ENCODE results near the gene DCAF8L2. TPM values are rescaled to one million over a fixed set of nuclear protein-coding genes. Genes with fewer than 3 reads are reported as not detected.

The DCAF8L2 gene
- total and polyA plus RNA-seq, 2 experiments from 2014 or later, result not detected

- Histone ChIP-seq H4K20me1 (replicated peaks; ENCODE audit: insufficient read depth) (no peaks in the 10 kb centered on the region), H3K4me1 (ENCODE audit: insufficient read depth) (no peaks in the 10 kb centered on the region), H3K79me2 (replicated peaks; ENCODE audit: insufficient read depth) (no peaks in the 10 kb centered on the region), H3K27me3 (ENCODE audit: insufficient read depth) (no peaks in the 10 kb centered on the region), H3K9me2 (ENCODE audit: insufficient read depth) (no peaks in the 10 kb centered on the region), H3K4me2 (no peak overlapping the region), H3K4me3 (no peak overlapping the region), H3K36me3 (ENCODE audit: insufficient read depth) (no peaks in the 10 kb centered on the region), H2AFZ (no peak overlapping the region), H3F3A (replicated peaks; ENCODE audit: low read depth) (no peaks in the 10 kb centered on the region), H3K27ac (ENCODE audit: low read depth) (no peak overlapping the region)
- Mint-ChIP-seq H3K4me1 (no peaks in the 10 kb centered on the region), H3K27ac (no peak overlapping the region), H3K36me3 (ENCODE audit: low read depth) (no peaks in the 10 kb centered on the region), H3K27me3 (ENCODE audit: insufficient read depth, low read depth, poor library complexity) (no peaks in the 10 kb centered on the region), H3K4me3 (no peak overlapping the region), H3K9me3 (no peaks in the 10 kb centered on the region)
- TF ChIP-seq POLR2AphosphoS5 (IDR thresholded peaks at IDR 0.05; ENCODE audit: low read depth) (no peak), ZNF331 (CRISPR knock-in tag; IDR thresholded peaks at IDR 0.05; ENCODE audit: low read depth) (no peak), CREB1 (CRISPR knock-in tag; IDR thresholded peaks at IDR 0.05; ENCODE audit: low read depth) (no peak), EZH2phosphoT487 (IDR thresholded peaks at IDR 0.05; ENCODE audit: unreplicated experiment) (no peak), ZNF462 (CRISPR knock-in tag; IDR thresholded peaks at IDR 0.05) (no peak), NANOG (IDR thresholded peaks at IDR 0.05; ENCODE audit: borderline replicate concordance) (no peak), EZH2 (IDR thresholded peaks at IDR 0.05; ENCODE audit: low read depth, unreplicated experiment) (no peak), JUNB (IDR thresholded peaks at IDR 0.05; ENCODE audit: unreplicated experiment) (no peak), STAT1 (IDR thresholded peaks at IDR 0.05; ENCODE audit: unreplicated experiment) (no peak)
- TF ChIP-seq, protein P1, sequence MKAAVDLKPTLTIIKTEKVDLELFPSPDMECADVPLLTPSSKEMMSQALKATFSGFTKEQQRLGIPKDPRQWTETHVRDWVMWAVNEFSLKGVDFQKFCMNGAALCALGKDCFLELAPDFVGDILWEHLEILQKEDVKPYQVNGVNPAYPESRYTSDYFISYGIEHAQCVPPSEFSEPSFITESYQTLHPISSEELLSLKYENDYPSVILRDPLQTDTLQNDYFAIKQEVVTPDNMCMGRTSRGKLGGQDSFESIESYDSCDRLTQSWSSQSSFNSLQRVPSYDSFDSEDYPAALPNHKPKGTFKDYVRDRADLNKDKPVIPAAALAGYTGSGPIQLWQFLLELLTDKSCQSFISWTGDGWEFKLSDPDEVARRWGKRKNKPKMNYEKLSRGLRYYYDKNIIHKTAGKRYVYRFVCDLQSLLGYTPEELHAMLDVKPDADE (IDR thresholded peaks at IDR 0.05), result no peak
- TF ChIP-seq, protein P2, sequence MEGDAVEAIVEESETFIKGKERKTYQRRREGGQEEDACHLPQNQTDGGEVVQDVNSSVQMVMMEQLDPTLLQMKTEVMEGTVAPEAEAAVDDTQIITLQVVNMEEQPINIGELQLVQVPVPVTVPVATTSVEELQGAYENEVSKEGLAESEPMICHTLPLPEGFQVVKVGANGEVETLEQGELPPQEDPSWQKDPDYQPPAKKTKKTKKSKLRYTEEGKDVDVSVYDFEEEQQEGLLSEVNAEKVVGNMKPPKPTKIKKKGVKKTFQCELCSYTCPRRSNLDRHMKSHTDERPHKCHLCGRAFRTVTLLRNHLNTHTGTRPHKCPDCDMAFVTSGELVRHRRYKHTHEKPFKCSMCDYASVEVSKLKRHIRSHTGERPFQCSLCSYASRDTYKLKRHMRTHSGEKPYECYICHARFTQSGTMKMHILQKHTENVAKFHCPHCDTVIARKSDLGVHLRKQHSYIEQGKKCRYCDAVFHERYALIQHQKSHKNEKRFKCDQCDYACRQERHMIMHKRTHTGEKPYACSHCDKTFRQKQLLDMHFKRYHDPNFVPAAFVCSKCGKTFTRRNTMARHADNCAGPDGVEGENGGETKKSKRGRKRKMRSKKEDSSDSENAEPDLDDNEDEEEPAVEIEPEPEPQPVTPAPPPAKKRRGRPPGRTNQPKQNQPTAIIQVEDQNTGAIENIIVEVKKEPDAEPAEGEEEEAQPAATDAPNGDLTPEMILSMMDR (conservative IDR thresholded peaks at IDR 0.05; ENCODE audit: low read depth in 2 of 2), result no peak
- DNase-seq (ENCODE audit: low spot score), result no peak
- no peak for ATAC-seq
Observed at GRCh38 chrX:27626066-27626465, 35.9 kb downstream of the DCAF8L2 start.
